ENCODE results near the gene CFD.
A peak's percentile ranks its signal among the peaks of the same experiment; 100 is the strongest.
"Not testable (repeated sequence)": the region's sequence is repeated elsewhere in the genome, so short reads cannot be mapped to it uniquely, and the experiment has no call there.

CFD gene

DNA sequence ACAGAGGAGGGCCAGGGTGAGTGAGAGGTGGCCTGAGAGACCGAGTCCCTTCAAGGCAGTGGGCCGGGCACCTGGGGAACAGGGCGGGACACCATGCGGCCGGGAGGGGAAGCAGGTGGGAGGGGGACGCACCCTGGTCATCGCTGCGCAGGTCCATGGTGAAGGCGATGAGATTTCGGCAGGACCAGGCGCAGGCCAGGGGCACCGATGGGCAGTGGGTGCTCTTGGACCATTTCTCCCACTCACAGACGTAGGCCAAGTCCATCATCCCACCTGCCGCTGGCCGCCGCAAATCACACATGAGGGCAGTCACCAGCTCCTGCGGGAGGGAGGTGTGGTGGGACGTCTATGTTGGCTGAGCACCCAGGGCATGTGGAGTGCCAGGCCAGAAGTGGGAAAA, 31.4 kb downstream of the CFD start (continued):
- TF ChIP-seq MYNN (tag by site-specific recombination; IDR thresholded peaks at IDR 0.05; ENCODE audit: borderline replicate concordance) (no peak), ZNF626 (tag by site-specific recombination; IDR thresholded peaks at IDR 0.05) (no peak), YY2 (tag by site-specific recombination; IDR thresholded peaks at IDR 0.05) (no peak), ZNF335 (tag by site-specific recombination; conservative IDR thresholded peaks at IDR 0.05) (no peak), ZNF596 (tag by site-specific recombination; IDR thresholded peaks at IDR 0.05) (no peak), ZNF529 (tag by site-specific recombination; IDR thresholded peaks at IDR 0.05; ENCODE audit: insufficient replicate concordance) (no peak), ZNF701 (tag by site-specific recombination; IDR thresholded peaks at IDR 0.05) (no peak)

- TF ChIP-seq SCRT1 (tag by site-specific recombination; IDR thresholded peaks at IDR 0.05; ENCODE audit: borderline replicate concordance): peak; percentile 75
- Histone ChIP-seq H3K27ac (ENCODE audit: extremely low read depth, low read depth, low read length) (peak overlapping the region; percentile 60; the same call in 1 of the 2 replicates), H3K36me3 (ENCODE audit: control insufficient read depth in 2 of 2, insufficient read depth in 1 of 2, low read length in 2 of 2) (peaks cover 4 to 34% of the 10 kb centered on the region in 2 experiments; a peak in 2 of 3 replicates), H3K4me3 (ENCODE audit: low read depth, low read length) (peak overlapping the region; percentile 91)
- H3K9me3 ChIP-seq (ENCODE audit: control insufficient read depth, insufficient read depth, low read depth, low read length); CTCF ChIA-PET; H3K4me1 ChIP-seq (ENCODE audit: control insufficient read depth, insufficient read depth, low read length): not testable (repeated sequence)
- POLR2A ChIA-PET: interaction anchor here (1.9 kb wide), 1 partner anchor 18 kb away, joined by 6 read pairs; no protein-coding TSS in a partner anchor
Measured at GRCh38 chr19:891421-892200, 32.1 kb downstream of the CFD start.

- POLR2A ChIA-PET: interaction anchor here (0.6 to 2.6 kb wide), 6 partner anchors 16 to 376 kb away, joined by 3 to 13 read pairs (median 6); partner anchors contain the start of gene CIRBP
- Histone ChIP-seq H3K36me3 (ENCODE audit: control insufficient read depth in 2 of 2, insufficient read depth in 1 of 2, low read length in 2 of 2) (peaks cover 2 to 30% of the 10 kb centered on the region in 2 experiments; a peak in 2 of 3 replicates), H3K9me3 (ENCODE audit: control insufficient read depth, insufficient read depth, low read depth, low read length) (no peaks in the 10 kb centered on the region), H3K4me1 (ENCODE audit: control insufficient read depth, insufficient read depth, low read length) (no peaks in the 10 kb centered on the region), H3K4me3 (ENCODE audit: low read depth, low read length) (peak overlapping the region; percentile 91), H3K27ac (ENCODE audit: extremely low read depth, low read depth, low read length) (peak overlapping the region; percentile 60; the same call in 1 of the 2 replicates)
- CTCF ChIA-PET: interaction anchor here (1.0 to 1.1 kb wide), 3 partner anchors 36 to 93 kb away, joined by 3 to 7 read pairs (median 3); no protein-coding TSS in a partner anchor
- no peak for TF ChIP-seq ZNF837 (tag by site-specific recombination; IDR thresholded peaks at IDR 0.05)
- TF ChIP-seq ZBTB48 (tag by site-specific recombination; IDR thresholded peaks at IDR 0.05): peak; percentile 72
- TF ChIP-seq, protein P1, sequence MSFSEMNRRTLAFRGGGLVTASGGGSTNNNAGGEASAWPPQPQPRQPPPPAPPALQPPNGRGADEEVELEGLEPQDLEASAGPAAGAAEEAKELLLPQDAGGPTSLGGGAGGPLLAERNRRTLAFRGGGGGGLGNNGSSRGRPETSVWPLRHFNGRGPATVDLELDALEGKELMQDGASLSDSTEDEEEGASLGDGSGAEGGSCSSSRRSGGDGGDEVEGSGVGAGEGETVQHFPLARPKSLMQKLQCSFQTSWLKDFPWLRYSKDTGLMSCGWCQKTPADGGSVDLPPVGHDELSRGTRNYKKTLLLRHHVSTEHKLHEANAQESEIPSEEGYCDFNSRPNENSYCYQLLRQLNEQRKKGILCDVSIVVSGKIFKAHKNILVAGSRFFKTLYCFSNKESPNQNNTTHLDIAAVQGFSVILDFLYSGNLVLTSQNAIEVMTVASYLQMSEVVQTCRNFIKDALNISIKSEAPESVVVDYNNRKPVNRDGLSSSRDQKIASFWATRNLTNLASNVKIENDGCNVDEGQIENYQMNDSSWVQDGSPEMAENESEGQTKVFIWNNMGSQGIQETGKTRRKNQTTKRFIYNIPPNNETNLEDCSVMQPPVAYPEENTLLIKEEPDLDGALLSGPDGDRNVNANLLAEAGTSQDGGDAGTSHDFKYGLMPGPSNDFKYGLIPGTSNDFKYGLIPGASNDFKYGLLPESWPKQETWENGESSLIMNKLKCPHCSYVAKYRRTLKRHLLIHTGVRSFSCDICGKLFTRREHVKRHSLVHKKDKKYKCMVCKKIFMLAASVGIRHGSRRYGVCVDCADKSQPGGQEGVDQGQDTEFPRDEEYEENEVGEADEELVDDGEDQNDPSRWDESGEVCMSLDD (tag by site-specific recombination; IDR thresholded peaks at IDR 0.05): no peak
- peak; percentile 21; the same call in 1 of the 2 replicates for TF ChIP-seq GLIS1 (tag by site-specific recombination; IDR thresholded peaks at IDR 0.05)
- peak; percentile 60 for TF ChIP-seq ZNF335 (tag by site-specific recombination; conservative IDR thresholded peaks at IDR 0.05)
- 0 out of 2 replicates have a peak, but pooled peaks have one; percentile 14 for TF ChIP-seq ZBTB7A (tag by site-specific recombination; IDR thresholded peaks at IDR 0.05; ENCODE audit: low read depth)
- no peak for TF ChIP-seq ZNF221 (tag by site-specific recombination; IDR thresholded peaks at IDR 0.05; ENCODE audit: borderline replicate concordance)
- TF ChIP-seq ZNF391 (tag by site-specific recombination; IDR thresholded peaks at IDR 0.05; ENCODE audit: borderline replicate concordance, low read depth): no peak
- no peak for TF ChIP-seq ZBTB21 (tag by site-specific recombination; IDR thresholded peaks at IDR 0.05)
- TF ChIP-seq ZNF549 (tag by site-specific recombination; IDR thresholded peaks at IDR 0.05): no peak
- TF ChIP-seq, protein P2, sequence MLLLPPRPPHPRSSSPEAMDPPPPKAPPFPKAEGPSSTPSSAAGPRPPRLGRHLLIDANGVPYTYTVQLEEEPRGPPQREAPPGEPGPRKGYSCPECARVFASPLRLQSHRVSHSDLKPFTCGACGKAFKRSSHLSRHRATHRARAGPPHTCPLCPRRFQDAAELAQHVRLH (tag by site-specific recombination; IDR thresholded peaks at IDR 0.05): no peak
- TF ChIP-seq GLI4 (tag by site-specific recombination; IDR thresholded peaks at IDR 0.05): no peak
- TF ChIP-seq ZBTB8A (tag by site-specific recombination; IDR thresholded peaks at IDR 0.05): 0 out of 2 replicates have a peak, but pooled peaks have one; percentile 28
- TF ChIP-seq KLF10 (tag by site-specific recombination; IDR thresholded peaks at IDR 0.05): no peak
- no peak for TF ChIP-seq ZNF174 (tag by site-specific recombination; IDR thresholded peaks at IDR 0.05)
- TF ChIP-seq ZNF121 (tag by site-specific recombination; IDR thresholded peaks at IDR 0.05): no peak
- TF ChIP-seq ZNF639 (tag by site-specific recombination; IDR thresholded peaks at IDR 0.05): no peak
- TF ChIP-seq ZFHX2 (tag by site-specific recombination; conservative IDR thresholded peaks at IDR 0.05): no peak
- TF ChIP-seq GLIS2 (tag by site-specific recombination; IDR thresholded peaks at IDR 0.05): peak; percentile 64
- TF ChIP-seq ZNF548 (tag by site-specific recombination; IDR thresholded peaks at IDR 0.05): no peak
- no peak for TF ChIP-seq ZNF747 (tag by site-specific recombination; IDR thresholded peaks at IDR 0.05)
Measured at GRCh38 chr19:892243-892893, 32.9 kb downstream of the CFD start.
